Measurements from ENCODE around the gene ANKZF1. TPM values are rescaled to one million over a fixed set of nuclear protein-coding genes. Genes with fewer than 3 reads are reported as not detected.

ANKZF1 gene
- total and polyA plus RNA-seq, 2 of the 4 experiments (the other 2 are of a cell fraction), result 18.6 to 33.8 TPM

DNA sequence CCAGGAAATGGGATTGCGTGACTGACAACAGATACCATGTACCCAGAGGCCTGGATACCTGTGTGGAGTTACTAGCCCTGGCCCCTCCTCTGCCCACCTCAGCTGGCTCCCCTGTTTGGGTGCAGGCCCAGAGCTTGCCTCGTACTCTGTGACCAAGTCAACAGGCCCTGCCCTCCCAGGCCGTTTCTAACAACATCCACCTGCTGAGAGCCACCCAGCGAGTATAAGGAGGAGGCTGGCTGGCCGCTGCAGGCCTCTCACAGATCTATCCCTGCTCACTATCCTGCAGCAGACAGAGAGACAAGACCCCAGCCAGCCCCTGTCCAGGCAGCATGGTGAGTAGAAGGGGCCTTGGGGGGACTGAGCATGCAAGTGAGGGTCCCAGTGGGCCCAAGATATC, 36.6 kb downstream of the ANKZF1 start:
- Histone ChIP-seq H3K56ac (ENCODE audit: extremely low read depth, insufficient read depth, low read length) (no peak overlapping the region), H3K14ac (replicated peaks; ENCODE audit: low read depth, low read length) (no peak overlapping the region), H3K4ac (ENCODE audit: low read depth, low read length) (no peak overlapping the region), H3K79me1 (ENCODE audit: low read depth in 1 of 2, low read length in 2 of 2) (no peaks in the 10 kb centered on the region), H4K8ac (ENCODE audit: low read depth in 2 of 2, low read length in 2 of 2) (no peak overlapping the region), H3K18ac (ENCODE audit: low read depth, low read length) (no peak overlapping the region), H2AK5ac (ENCODE audit: low read depth, low read length) (no peak overlapping the region), H3K4me2 (ENCODE audit: low read depth, low read length) (no peak overlapping the region), H4K20me1 (ENCODE audit: insufficient read depth, low read length) (no peaks in the 10 kb centered on the region), H2BK120ac (ENCODE audit: low read depth, low read length) (no peak overlapping the region), H3K9me3 (ENCODE audit: control insufficient read depth, insufficient read depth, low read length) (no peaks in the 10 kb centered on the region), H3K4me1 (ENCODE audit: control insufficient read depth, insufficient read depth, low read length) (no peaks in the 10 kb centered on the region), H4K91ac (ENCODE audit: insufficient read depth, low read depth, low read length) (no peak overlapping the region), H2AFZ (replicated peaks; ENCODE audit: low read length, poor library complexity) (no peak overlapping the region), H3K4me3 (ENCODE audit: insufficient read depth, low read depth, low read length) (no peak overlapping the region), H2BK20ac (ENCODE audit: low read depth, low read length) (no peak overlapping the region), H3K9ac (ENCODE audit: low read depth, low read length) (no peak overlapping the region), H3K9me1 (ENCODE audit: insufficient read depth, low read length) (no peaks in the 10 kb centered on the region), H2AK9ac (replicated peaks; ENCODE audit: low read depth, low read length, poor library complexity) (no peak overlapping the region), H3K27me3 (ENCODE audit: control insufficient read depth, insufficient read depth, low read length) (peaks cover 35% of the 10 kb centered on the region), H2BK5ac (ENCODE audit: low read depth, low read length, poor library complexity, severe bottlenecking) (no peak overlapping the region), H3K27ac (ENCODE audit: insufficient read depth, low read length) (no peak overlapping the region), H3K23ac (ENCODE audit: low read depth, low read length) (no peak overlapping the region), H3K36me3 (ENCODE audit: control insufficient read depth, insufficient read depth, low read length) (no peaks in the 10 kb centered on the region), H2BK15ac (ENCODE audit: low read depth, low read length) (no peak overlapping the region), H4K5ac (ENCODE audit: low read depth, low read length) (no peak overlapping the region)
- no TSS peak for BruUV-seq (replicated peaks)
- in situ Hi-C loops (cut with MboI; ENCODE audit: low sequenced_read_pairs), result no loop called here
- CTCF ChIA-PET, result interaction anchor here (0.8 to 1.1 kb wide), 2 partner anchors 12 to 13 kb away, joined by 3 to 4 read pairs; partner anchors contain the start of gene DNAJB2
- POLR2A ChIA-PET (ENCODE audit: unreplicated experiment), result no interaction called here
- 83% methylated on average over 1 of the region's 5 CpGs; no CpG with 5 or more reads in 1 of the 2 experiments for WGBS, 2 experiments (ENCODE audit: extremely low coverage in 2 of 2, insufficient read length in 1 of 2)
- dilution Hi-C loops (cut with HindIII; ENCODE audit: low sequenced_read_pairs, unreplicated experiment), result no loop called here
- ATAC-seq (ENCODE audit: low read depth), result no peak
- DNase-seq, result no peak
- no peak for TF ChIP-seq FOS (IDR thresholded peaks at IDR 0.05; ENCODE audit: low read depth, low read length)
- TF ChIP-seq MXI1 (IDR thresholded peaks at IDR 0.05; ENCODE audit: borderline replicate concordance, low read depth, low read length), result no peak
- no peak for TF ChIP-seq MAZ (IDR thresholded peaks at IDR 0.05; ENCODE audit: borderline replicate concordance, low read depth, low read length)
- no peak for TF ChIP-seq NFE2L2 (IDR thresholded peaks at IDR 0.05; ENCODE audit: low read depth, low read length)
- no peak for TF ChIP-seq CHD1 (IDR thresholded peaks at IDR 0.05; ENCODE audit: low read depth, low read length)
- no peak for TF ChIP-seq CEBPB (IDR thresholded peaks at IDR 0.05; ENCODE audit: low read depth, low read length)
- TF ChIP-seq, protein P1, sequence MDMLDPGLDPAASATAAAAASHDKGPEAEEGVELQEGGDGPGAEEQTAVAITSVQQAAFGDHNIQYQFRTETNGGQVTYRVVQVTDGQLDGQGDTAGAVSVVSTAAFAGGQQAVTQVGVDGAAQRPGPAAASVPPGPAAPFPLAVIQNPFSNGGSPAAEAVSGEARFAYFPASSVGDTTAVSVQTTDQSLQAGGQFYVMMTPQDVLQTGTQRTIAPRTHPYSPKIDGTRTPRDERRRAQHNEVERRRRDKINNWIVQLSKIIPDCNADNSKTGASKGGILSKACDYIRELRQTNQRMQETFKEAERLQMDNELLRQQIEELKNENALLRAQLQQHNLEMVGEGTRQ (IDR thresholded peaks at IDR 0.05; ENCODE audit: low read depth, low read length), result no peak
- TF ChIP-seq, protein P2, sequence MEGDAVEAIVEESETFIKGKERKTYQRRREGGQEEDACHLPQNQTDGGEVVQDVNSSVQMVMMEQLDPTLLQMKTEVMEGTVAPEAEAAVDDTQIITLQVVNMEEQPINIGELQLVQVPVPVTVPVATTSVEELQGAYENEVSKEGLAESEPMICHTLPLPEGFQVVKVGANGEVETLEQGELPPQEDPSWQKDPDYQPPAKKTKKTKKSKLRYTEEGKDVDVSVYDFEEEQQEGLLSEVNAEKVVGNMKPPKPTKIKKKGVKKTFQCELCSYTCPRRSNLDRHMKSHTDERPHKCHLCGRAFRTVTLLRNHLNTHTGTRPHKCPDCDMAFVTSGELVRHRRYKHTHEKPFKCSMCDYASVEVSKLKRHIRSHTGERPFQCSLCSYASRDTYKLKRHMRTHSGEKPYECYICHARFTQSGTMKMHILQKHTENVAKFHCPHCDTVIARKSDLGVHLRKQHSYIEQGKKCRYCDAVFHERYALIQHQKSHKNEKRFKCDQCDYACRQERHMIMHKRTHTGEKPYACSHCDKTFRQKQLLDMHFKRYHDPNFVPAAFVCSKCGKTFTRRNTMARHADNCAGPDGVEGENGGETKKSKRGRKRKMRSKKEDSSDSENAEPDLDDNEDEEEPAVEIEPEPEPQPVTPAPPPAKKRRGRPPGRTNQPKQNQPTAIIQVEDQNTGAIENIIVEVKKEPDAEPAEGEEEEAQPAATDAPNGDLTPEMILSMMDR (conservative IDR thresholded peaks at IDR 0.05; ENCODE audit: low read depth, low read length), result no peak
- no peak for TF ChIP-seq RFX5 (IDR thresholded peaks at IDR 0.05; ENCODE audit: low read depth, low read length)
- TF ChIP-seq, protein P3, sequence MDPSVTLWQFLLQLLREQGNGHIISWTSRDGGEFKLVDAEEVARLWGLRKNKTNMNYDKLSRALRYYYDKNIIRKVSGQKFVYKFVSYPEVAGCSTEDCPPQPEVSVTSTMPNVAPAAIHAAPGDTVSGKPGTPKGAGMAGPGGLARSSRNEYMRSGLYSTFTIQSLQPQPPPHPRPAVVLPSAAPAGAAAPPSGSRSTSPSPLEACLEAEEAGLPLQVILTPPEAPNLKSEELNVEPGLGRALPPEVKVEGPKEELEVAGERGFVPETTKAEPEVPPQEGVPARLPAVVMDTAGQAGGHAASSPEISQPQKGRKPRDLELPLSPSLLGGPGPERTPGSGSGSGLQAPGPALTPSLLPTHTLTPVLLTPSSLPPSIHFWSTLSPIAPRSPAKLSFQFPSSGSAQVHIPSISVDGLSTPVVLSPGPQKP (IDR thresholded peaks at IDR 0.05; ENCODE audit: borderline replicate concordance, low read depth, low read length), result no peak
- no peak for TF ChIP-seq RAD21 (IDR thresholded peaks at IDR 0.05; ENCODE audit: low read length)
- TF ChIP-seq BHLHE40 (IDR thresholded peaks at IDR 0.05; ENCODE audit: low read depth, low read length), result no peak
- no peak for TF ChIP-seq RCOR1 (IDR thresholded peaks at IDR 0.05; ENCODE audit: insufficient replicate concordance, low read length)
- TF ChIP-seq MAFK (IDR thresholded peaks at IDR 0.05; ENCODE audit: low read depth, low read length), result no peak
- no peak for TF ChIP-seq SMC3 (IDR thresholded peaks at IDR 0.05; ENCODE audit: low read depth, low read length)
- no peak for TF ChIP-seq POLR2A (IDR thresholded peaks at IDR 0.05; ENCODE audit: low read depth, low read length)
- intact Hi-C loops (cut with micrococcal nuclease), result no loop called here
